GM10847 (cell line): ENCODE data around the gene SFXN5.

ENCODE experiments used
- POLR2A ChIP-seq: IDR thresholded peaks from 2 replicates; pipeline ENCODE4 v1.6.1; 2011; ENCODE audit not compliant: insufficient read length; ENCODE audit errors: extremely low read depth

SFXN5 gene

GRCh38 chr2:72924353-72925240 lies 146.9 kb downstream of the SFXN5 start:
- TF ChIP-seq POLR2A: no peak

DNA sequence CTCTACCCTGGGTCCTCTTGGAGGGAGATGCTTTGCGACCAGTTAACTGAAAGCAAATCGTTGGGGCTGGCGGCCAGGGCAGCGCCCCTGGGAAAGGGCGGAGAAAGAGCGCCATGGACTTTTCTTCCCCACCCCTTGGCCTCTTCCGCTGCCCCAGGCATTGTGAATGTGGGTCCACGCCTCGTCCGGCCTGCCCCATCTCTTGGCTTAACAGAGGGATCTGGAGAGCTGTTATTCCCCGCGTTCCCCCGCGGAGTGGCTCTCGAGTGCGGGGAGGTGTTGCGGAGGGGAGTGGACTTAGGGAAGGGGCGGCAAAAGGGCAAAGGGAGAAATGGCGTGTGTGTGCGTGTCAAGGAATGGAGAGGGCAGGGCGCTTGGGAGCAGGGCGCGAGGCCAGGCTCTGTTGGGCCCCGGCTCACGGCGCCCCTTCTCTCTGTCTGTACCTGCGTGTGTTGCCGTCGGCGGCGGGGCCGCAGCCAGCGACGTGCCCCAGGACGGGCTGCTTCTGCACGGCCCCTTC lies 147.6 kb downstream of the SFXN5 start:
- TF ChIP-seq POLR2A: no peak

GRCh38 chr2:72921853-72922252 lies 149.7 kb downstream of the SFXN5 start:
- no peak for TF ChIP-seq POLR2A

DNA sequence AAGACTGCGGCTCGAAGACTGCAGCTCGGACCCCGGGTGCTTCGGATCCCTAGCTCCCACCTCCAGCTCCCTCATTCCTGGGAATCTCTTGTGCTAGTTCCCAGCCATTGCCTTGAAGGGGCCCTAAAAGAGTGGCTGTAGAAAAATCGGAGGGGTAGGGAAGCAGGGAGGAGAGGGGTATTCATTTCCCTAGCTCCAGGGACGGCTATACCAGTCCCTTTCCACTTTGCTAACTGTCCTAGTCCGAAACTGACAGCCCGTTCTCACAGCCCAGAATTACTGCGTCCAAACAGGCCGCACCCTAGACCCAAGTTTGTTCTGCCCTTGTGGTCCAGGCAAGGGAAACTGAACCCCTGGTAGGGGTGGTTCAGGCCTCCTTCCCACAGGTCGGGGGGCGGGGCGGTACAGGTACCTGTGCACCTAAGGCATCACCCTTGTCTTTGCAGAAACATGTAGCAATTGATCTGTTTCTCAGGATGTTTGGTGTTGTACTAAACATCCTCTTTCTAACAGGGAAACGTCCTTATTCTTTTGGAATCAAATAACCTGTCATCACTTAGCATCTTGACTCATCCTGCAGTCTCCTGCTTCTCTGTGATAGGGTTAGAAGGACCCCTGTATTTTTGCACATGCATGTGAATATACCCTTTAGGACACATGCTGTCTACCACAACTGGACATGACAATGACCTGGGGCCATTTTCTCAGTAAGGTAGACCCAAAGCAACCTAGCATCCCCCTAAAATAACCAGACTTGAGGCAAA lies 150.2 kb downstream of the SFXN5 start:
- TF ChIP-seq POLR2A: no peak

DNA sequence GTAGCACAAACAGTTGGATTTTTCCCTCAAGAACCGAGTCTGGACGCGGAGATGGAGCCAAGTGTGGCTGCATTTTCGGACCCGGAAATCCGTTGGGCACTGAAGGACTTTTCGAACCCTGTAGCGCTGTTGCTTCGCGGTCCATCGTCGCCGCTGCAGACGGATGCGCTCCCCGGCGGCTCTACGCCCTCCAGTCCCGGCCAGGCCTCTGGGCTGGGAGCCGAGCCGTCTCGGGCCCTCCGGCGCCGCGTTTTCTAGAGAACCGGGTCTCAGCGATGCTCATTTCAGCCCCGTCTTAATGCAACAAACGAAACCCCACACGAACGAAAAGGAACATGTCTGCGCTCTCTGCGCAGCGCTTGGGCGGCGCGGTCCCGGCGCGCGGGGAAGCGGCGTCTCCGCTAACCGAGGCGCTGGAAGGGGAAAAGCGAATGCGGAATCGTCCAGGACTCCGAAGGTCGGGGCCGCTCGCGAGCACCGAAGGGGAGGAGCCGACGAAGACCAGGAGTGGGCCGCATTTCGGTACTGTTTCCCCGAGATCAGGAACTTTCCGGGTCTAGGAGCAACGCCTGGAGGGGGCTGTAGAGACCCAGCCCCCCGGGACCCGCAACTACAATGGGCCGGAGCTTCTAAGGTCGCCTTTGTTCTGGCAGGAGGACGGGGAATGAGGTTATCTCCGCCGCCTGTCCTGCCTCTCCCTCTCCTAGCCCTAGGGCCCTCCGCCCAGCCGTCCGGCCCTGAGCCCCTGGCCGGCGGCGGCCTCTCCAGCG lies 151.0 kb downstream of the SFXN5 start:
- TF ChIP-seq POLR2A: no peak

GRCh38 chr2:72919414-72920317 lies 151.8 kb downstream of the SFXN5 start:
- TF ChIP-seq POLR2A: no peak

DNA sequence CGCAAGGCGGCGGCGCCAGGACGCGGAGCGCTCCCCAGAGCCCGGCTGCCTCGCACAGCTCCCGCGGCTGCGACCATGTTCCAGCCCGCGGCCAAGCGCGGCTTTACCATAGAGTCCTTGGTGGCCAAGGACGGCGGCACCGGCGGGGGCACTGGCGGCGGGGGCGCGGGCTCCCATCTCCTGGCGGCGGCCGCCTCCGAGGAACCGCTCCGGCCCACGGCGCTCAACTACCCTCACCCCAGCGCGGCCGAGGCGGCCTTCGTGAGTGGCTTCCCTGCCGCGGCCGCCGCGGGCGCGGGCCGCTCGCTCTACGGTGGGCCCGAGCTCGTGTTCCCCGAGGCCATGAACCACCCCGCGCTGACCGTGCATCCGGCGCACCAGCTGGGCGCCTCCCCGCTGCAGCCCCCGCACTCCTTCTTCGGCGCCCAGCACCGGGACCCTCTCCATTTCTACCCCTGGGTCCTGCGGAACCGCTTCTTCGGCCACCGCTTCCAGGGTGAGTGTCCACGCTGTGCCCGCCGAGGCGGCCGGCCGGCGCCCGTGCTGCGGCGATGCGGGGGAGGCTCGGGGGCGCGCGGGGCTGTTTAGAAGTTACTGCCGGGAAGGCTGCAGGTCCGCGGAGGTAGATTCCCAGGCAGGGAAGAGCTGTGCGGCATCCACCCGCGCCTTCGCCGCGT lies 153.5 kb downstream of the SFXN5 start:
- TF ChIP-seq POLR2A: no peak

- TF ChIP-seq POLR2A: no peak
These were observed 154.2 kb downstream of the SFXN5 start, which contains the start of gene EMX1 for GRCh38 chr2:72917138-72917876. Gene EMX1, plus strand, starts transcription at chr2:72917519. Its CDS starts 334 bp downstream, at chr2:72917853.

- no peak for TF ChIP-seq POLR2A
These were observed 154.8 kb downstream of the SFXN5 start for GRCh38 chr2:72916743-72917137.

- TF ChIP-seq POLR2A: no peak
These were observed 155.4 kb downstream of the SFXN5 start for GRCh38 chr2:72915907-72916742.

DNA sequence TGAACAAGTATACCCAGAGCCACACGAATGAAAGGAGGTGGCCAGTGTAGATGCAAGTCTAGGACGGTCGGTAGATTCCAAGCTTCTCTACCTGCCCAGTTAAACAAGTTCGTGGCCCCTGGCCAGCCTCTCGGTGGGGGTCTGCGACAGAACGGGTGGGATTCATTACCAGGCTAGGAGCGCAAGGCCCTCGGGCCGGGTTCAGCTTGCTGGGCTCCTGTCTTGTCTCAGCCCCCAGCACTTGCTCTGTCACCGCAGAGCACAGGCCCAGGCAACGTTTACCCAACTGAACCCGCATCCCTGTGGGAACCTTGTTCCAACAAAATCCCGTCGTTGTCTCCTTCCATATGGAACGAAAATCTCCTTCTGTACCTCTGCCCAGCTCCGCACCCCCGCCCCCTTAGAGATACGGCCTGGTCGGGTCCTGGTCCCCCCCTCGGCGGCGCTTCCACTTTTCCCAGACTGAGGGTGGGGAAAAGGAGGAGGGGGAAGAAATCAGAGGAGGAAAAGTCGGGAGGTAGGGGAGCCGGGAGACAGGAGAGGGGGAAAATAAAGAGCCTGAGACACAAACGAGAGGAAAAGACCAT lies 156.1 kb downstream of the SFXN5 start:
- TF ChIP-seq POLR2A: no peak
